DOHH2 (cell line): Measurements from ENCODE around the gene PTCD3.

Experiments used
- EZH2phosphoT487 ChIP-seq: fragments of 200-600 bp; sonication (generic); IDR thresholded peaks from 2 replicates; pipeline ENCODE4 v1.6.1; 2017; ENCODE audit warnings: borderline replicate concordance, mild to moderate bottlenecking, antibody characterized with exemption, low read length, moderate library complexity, mixed read lengths
- TF ChIP-seq, protein P1 (sequence below): fragments of 200-600 bp; sonication (generic); IDR thresholded peaks from one replicate; pipeline ENCODE4 v1.5.1; 2014; ENCODE audit warnings: antibody characterized with exemption, mild to moderate bottlenecking, low read depth, low read length; ENCODE audit not compliant: poor library complexity, severe bottlenecking

DNA sequence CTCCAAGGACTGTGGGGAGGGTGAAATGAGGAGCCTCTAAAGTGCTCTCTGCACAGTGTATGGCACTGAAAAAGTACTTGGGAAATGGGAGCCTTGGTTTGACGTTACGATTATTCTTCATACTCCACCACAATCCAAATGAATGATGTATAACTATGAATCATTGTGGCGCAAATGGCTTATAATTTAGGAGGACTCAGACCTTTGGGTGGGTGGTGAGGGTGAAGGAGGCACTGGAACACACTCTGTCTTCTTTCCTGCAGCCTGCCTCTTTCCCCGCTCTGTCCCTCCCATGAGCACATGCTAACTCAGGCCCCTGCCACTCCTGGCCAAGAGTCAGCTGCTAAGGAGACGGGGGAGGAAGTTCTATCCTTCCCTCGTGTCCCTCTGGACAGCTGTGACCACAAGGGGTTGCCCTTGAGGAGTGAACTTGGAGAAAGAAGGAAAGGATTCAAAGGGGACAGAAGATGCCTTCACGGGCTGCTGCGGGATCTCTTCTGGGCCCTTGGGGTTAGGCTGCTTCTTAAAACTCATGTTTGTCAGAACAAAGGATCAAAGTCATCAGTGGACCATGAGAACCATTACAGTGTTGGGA is 36.8 kb upstream of the PTCD3 start:
- TF ChIP-seq, protein P1, sequence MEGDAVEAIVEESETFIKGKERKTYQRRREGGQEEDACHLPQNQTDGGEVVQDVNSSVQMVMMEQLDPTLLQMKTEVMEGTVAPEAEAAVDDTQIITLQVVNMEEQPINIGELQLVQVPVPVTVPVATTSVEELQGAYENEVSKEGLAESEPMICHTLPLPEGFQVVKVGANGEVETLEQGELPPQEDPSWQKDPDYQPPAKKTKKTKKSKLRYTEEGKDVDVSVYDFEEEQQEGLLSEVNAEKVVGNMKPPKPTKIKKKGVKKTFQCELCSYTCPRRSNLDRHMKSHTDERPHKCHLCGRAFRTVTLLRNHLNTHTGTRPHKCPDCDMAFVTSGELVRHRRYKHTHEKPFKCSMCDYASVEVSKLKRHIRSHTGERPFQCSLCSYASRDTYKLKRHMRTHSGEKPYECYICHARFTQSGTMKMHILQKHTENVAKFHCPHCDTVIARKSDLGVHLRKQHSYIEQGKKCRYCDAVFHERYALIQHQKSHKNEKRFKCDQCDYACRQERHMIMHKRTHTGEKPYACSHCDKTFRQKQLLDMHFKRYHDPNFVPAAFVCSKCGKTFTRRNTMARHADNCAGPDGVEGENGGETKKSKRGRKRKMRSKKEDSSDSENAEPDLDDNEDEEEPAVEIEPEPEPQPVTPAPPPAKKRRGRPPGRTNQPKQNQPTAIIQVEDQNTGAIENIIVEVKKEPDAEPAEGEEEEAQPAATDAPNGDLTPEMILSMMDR: no peak
- TF ChIP-seq EZH2phosphoT487: no peak
